Prostate gland (tissue), 2 donors: ENCODE measurements around the gene CUX1.

Experiments
- CTCF ChIP-seq, 4 experiments: fragments of 200-600 bp in 2 of 4; fragments of 450-650 bp in 2 of 4; sonication (generic) in 2 of 4; IDR thresholded peaks; 1 replicate in 3 of 4; 2 replicates in 1 of 4; pipeline ENCODE4 v1.5.1; 2016 to 2019; ENCODE audit warnings: antibody characterized with exemption in 4 of 4, mild to moderate bottlenecking in 2 of 4, moderate library complexity in 2 of 4
- POLR2AphosphoS5 ChIP-seq: sonication (generic); formaldehyde crosslinking; IDR thresholded peaks from one replicate; pipeline ENCODE4 v1.6.1; 2017; ENCODE audit warnings: antibody characterized with exemption

- TF ChIP-seq POLR2AphosphoS5 = no peak
- TF ChIP-seq CTCF (IDR thresholded peaks at IDR 0.05) = no peak
These were observed 487.2 kb downstream of the CUX1 start for GRCh38 chr7:102304668-102305067.
